GM12892 (cell line): ENCODE results near the gene SEMG2.

Source experiments
- DNase-seq: peaks from one replicate; pipeline ENCODE4 v3.0.0; 2011; ENCODE audit not compliant: insufficient read length
- FAIRE-seq: peaks from 2 replicates; lab custom pipeline; 2011; peaks lifted over from hg19 to GRCh38; lab: Jason Lieb, UNC
- POLR2A ChIP-seq: IDR thresholded peaks from 2 replicates; pipeline ENCODE4 v1.6.1; 2011; ENCODE audit warnings: low read depth, low read length, control low read depth
- POLR2AphosphoS5 ChIP-seq: IDR thresholded peaks from 2 replicates; pipeline ENCODE4 v1.6.1; 2011; ENCODE audit warnings: low read depth, low read length, control low read depth
- TAF1 ChIP-seq: IDR thresholded peaks from 2 replicates; pipeline ENCODE4 v1.6.1; 2011; ENCODE audit warnings: low read depth, mild to moderate bottlenecking, control low read depth, low read length, borderline replicate concordance

SEMG2 gene

GRCh38 chr20:45263556-45264266 is 42.5 kb downstream of the SEMG2 start:
- no peak for TF ChIP-seq POLR2A
- TF ChIP-seq TAF1: no peak
- no peak for TF ChIP-seq POLR2AphosphoS5
- FAIRE-seq: no peak
- no peak for DNase-seq

DNA sequence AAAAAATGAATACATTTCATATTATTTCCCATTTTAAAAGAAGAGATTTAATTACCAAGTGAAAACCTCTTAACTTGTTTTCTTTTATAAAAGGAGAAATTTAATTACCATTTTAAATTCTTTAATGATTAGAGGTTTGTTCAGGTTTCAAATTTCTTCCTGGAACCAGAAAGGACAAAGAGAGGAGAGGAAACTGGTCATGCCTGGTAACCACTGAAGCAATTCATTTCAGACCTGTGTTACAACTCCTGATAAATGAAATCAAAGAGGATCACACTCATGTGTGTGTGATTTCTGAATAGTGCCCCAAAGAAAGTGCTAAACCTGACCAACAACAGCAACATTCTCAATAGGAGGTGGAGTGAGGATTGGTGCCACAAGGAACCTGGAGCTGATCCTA is 45.8 kb downstream of the SEMG2 start:
- TF ChIP-seq POLR2A (no peak), TAF1 (no peak), POLR2AphosphoS5 (no peak)
- DNase-seq: no peak
- no peak for FAIRE-seq

GRCh38 chr20:45268531-45268930 is 47.4 kb downstream of the SEMG2 start:
- no peak for TF ChIP-seq POLR2AphosphoS5
- TF ChIP-seq TAF1: no peak
- no peak for TF ChIP-seq POLR2A
- DNase-seq: no peak
- no peak for FAIRE-seq

GRCh38 chr20:45269056-45269455 is 47.9 kb downstream of the SEMG2 start:
- no peak for TF ChIP-seq POLR2A
- no peak for TF ChIP-seq TAF1
- no peak for TF ChIP-seq POLR2AphosphoS5
- FAIRE-seq (no peak), DNase-seq (no peak)

GRCh38 chr20:45269754-45270270 is 48.6 kb downstream of the SEMG2 start:
- DNase-seq (no peak), FAIRE-seq (no peak)
- TF ChIP-seq POLR2AphosphoS5 (no peak), POLR2A (no peak), TAF1 (no peak)
